Measurements from ENCODE around the gene MROH7. TPM values are rescaled to one million over a fixed set of nuclear protein-coding genes. Genes with fewer than 3 reads are reported as not detected.

Gene MROH7
- total and polyA plus RNA-seq, 2 of the 13 experiments (the other 11 are each of a cell fraction or from before 2014, with no cell fraction given), result 0.09 TPM

- TF ChIP-seq FOXA3 (CRISPR knock-in tag; IDR thresholded peaks at IDR 0.05) (0 out of 2 replicates have a peak, but pooled peaks have one; percentile 14), PBX2 (CRISPR knock-in tag; IDR thresholded peaks at IDR 0.05) (no peak), TOPORS (CRISPR knock-in tag; IDR thresholded peaks at IDR 0.05) (no peak), XRCC5 (optimal IDR thresholded peaks at IDR 0.05; ENCODE audit: low read length) (no peak), HNRNPK (IDR thresholded peaks at IDR 0.05; ENCODE audit: low read depth, low read length, poor library complexity, severe bottlenecking) (no peak), ZNF282 (IDR thresholded peaks at IDR 0.05; ENCODE audit: partially characterized antibody) (no peak), NR2F6 (IDR thresholded peaks at IDR 0.05) (peak; percentile 72), NR2F6 (CRISPR knock-in tag; IDR thresholded peaks at IDR 0.05) (peak; percentile 39; the same call in 1 of the 2 replicates), ZNF143 (CRISPR knock-in tag; IDR thresholded peaks at IDR 0.05) (no peak), NR2F2 (IDR thresholded peaks at IDR 0.05; ENCODE audit: borderline replicate concordance, low read depth) (peak; percentile 40; the same call in 1 of the 2 replicates), FOSL2 (CRISPR knock-in tag; IDR thresholded peaks at IDR 0.05) (no peak), FOXK1 (CRISPR knock-in tag; IDR thresholded peaks at IDR 0.05; ENCODE audit: borderline replicate concordance, low read depth) (no peak), BCLAF1 (IDR thresholded peaks at IDR 0.05) (no peak), ZNF646 (CRISPR knock-in tag; IDR thresholded peaks at IDR 0.05) (peak; percentile 78), ATF7 (IDR thresholded peaks at IDR 0.05) (no peak), ATF7 (CRISPR knock-in tag; IDR thresholded peaks at IDR 0.05) (no peak), SOX6 (IDR thresholded peaks at IDR 0.05) (no peak), SOX6 (CRISPR knock-in tag; IDR thresholded peaks at IDR 0.05) (0 out of 2 replicates have a peak, but pooled peaks have one; percentile 23), ZNF503 (CRISPR knock-in tag; IDR thresholded peaks at IDR 0.05) (no peak), FOXK2 (IDR thresholded peaks at IDR 0.05) (no peak), RFXANK (CRISPR knock-in tag; IDR thresholded peaks at IDR 0.05) (no peak), ELF1 (CRISPR knock-in tag; IDR thresholded peaks at IDR 0.05) (no peak)
Observed at GRCh38 chr1:54651608-54652007, 10.0 kb downstream of the MROH7 start (continued).

Data from HepG2 (cell line).